Measurements from ENCODE around the gene USP26.

USP26 gene

DNA sequence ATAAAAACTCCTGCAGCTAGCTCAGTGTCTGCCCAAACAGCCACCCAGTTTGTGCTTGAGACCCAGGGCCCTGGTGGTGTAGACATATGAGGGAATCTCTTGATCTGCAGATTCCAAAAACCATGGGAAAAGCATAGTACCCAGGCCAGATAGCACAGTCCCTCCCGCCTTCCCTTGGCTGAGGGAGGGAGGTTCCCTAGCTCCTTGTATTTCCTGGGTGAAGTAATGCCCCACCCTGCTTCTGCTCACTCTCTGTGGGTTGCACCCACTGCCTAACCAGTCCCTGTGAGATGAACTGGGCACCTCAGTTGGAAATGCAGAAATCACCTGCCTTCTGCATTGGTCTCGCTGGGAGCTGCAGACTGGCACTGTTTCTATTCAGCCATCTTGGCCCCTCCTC is 54.6 kb downstream of the USP26 start:
- no peak overlapping the region for H3K4me2 ChIP-seq (ENCODE audit: low read length, poor library complexity, severe bottlenecking)
- H2BK12ac ChIP-seq (ENCODE audit: low read length in 2 of 2), result no peak overlapping the region
- no peaks in the 10 kb centered on the region for H3K36me3 ChIP-seq (ENCODE audit: control insufficient read depth in 1 of 2, insufficient read depth in 2 of 2, low read depth in 1 of 2, low read length in 2 of 2)
- no peak for DNase-seq
- H3K27me3 ChIP-seq (ENCODE audit: control insufficient read depth in 1 of 2, insufficient read depth in 1 of 2, low read length in 2 of 2), result peaks cover 0 to 13% of the 10 kb centered on the region in 2 experiments
- H2BK120ac ChIP-seq (ENCODE audit: low read depth, low read length), result no peak overlapping the region
- no peak overlapping the region for H4K91ac ChIP-seq (ENCODE audit: low read length)
- H3K23ac ChIP-seq (ENCODE audit: low read length in 2 of 2), result no peak overlapping the region
- H3K4ac ChIP-seq (ENCODE audit: low read depth in 1 of 2, low read length in 2 of 2), result no peak overlapping the region
- H2BK5ac ChIP-seq (ENCODE audit: low read depth, low read length, poor library complexity, severe bottlenecking), result no peak overlapping the region
- no peak overlapping the region for H3K27ac ChIP-seq (ENCODE audit: low read length, poor library complexity, severe bottlenecking)
- H3K4me3 ChIP-seq (ENCODE audit: insufficient read depth in 1 of 2, low read depth in 1 of 2, low read length in 2 of 2), result no peak overlapping the region
- no peak overlapping the region for H3K14ac ChIP-seq (ENCODE audit: low read length in 2 of 2)
- no peak overlapping the region for H2BK15ac ChIP-seq (ENCODE audit: low read depth, poor library complexity, severe bottlenecking)
- H3K9ac ChIP-seq (ENCODE audit: low read length), result no peak overlapping the region
- no peaks in the 10 kb centered on the region for H3K79me1 ChIP-seq (replicated peaks; ENCODE audit: low read length, poor library complexity, severe bottlenecking)
- WGBS, result 63% methylated on average over 2 of the region's 2 CpGs
- no peak overlapping the region for H2AFZ ChIP-seq (ENCODE audit: low read depth, low read length)
- H3K18ac ChIP-seq (ENCODE audit: low read depth in 1 of 2, low read length in 2 of 2), result no peak overlapping the region
- no peak overlapping the region for H2AK5ac ChIP-seq (ENCODE audit: low read length, severe bottlenecking)
- H3K9me3 ChIP-seq (ENCODE audit: control insufficient read depth, low read length), result no peaks in the 10 kb centered on the region
- no peaks in the 10 kb centered on the region for H3K4me1 ChIP-seq (ENCODE audit: control insufficient read depth, insufficient read depth, low read depth, low read length)
- H4K8ac ChIP-seq (ENCODE audit: low read length), result no peak overlapping the region

- no peak overlapping the region for H4K8ac ChIP-seq (ENCODE audit: low read length)
- H3K9me3 ChIP-seq (ENCODE audit: control insufficient read depth, low read length), result no peaks in the 10 kb centered on the region
- no peak overlapping the region for H2BK5ac ChIP-seq (ENCODE audit: low read depth, low read length, poor library complexity, severe bottlenecking)
- no peak overlapping the region for H2BK120ac ChIP-seq (ENCODE audit: low read depth, low read length)
- no peaks in the 10 kb centered on the region for H3K36me3 ChIP-seq (ENCODE audit: control insufficient read depth in 1 of 2, insufficient read depth in 2 of 2, low read depth in 1 of 2, low read length in 2 of 2)
- H3K18ac ChIP-seq (ENCODE audit: low read depth in 1 of 2, low read length in 2 of 2), result no peak overlapping the region
- H3K14ac ChIP-seq (ENCODE audit: low read length in 2 of 2), result no peak overlapping the region
- no peak overlapping the region for H3K4me3 ChIP-seq (ENCODE audit: insufficient read depth in 1 of 2, low read depth in 1 of 2, low read length in 2 of 2)
- 10% methylated on average over 2 of the region's 5 CpGs for WGBS
- H2BK12ac ChIP-seq (ENCODE audit: low read length in 2 of 2), result no peak overlapping the region
- no peak overlapping the region for H3K4me2 ChIP-seq (ENCODE audit: low read length, poor library complexity, severe bottlenecking)
- H3K9ac ChIP-seq (ENCODE audit: low read length), result no peak overlapping the region
- H3K23ac ChIP-seq (ENCODE audit: low read length in 2 of 2), result no peak overlapping the region
- H3K79me1 ChIP-seq (replicated peaks; ENCODE audit: low read length, poor library complexity, severe bottlenecking), result no peaks in the 10 kb centered on the region
- no peak overlapping the region for H2BK15ac ChIP-seq (ENCODE audit: low read depth, poor library complexity, severe bottlenecking)
- H3K27me3 ChIP-seq (ENCODE audit: control insufficient read depth in 1 of 2, insufficient read depth in 1 of 2, low read length in 2 of 2), result peaks cover 0 to 34% of the 10 kb centered on the region in 2 experiments
- H4K91ac ChIP-seq (ENCODE audit: low read length), result no peak overlapping the region
- no peak overlapping the region for H2AFZ ChIP-seq (ENCODE audit: low read depth, low read length)
- no peak overlapping the region for H3K4ac ChIP-seq (ENCODE audit: low read depth in 1 of 2, low read length in 2 of 2)
- DNase-seq, result no peak
- H3K27ac ChIP-seq (ENCODE audit: low read length, poor library complexity, severe bottlenecking), result no peak overlapping the region
- H3K4me1 ChIP-seq (ENCODE audit: control insufficient read depth, insufficient read depth, low read depth, low read length), result no peaks in the 10 kb centered on the region
- no peak overlapping the region for H2AK5ac ChIP-seq (ENCODE audit: low read length, severe bottlenecking)
These were observed 63.9 kb downstream of the USP26 start for GRCh38 chrX:133033010-133033409.

- Histone ChIP-seq H4K8ac (ENCODE audit: low read length) (no peak overlapping the region), H2BK120ac (ENCODE audit: low read depth, low read length) (no peak overlapping the region), H2AFZ (ENCODE audit: low read depth, low read length) (no peak overlapping the region), H3K4me3 (ENCODE audit: insufficient read depth in 1 of 2, low read depth in 1 of 2, low read length in 2 of 2) (no peak overlapping the region), H2BK15ac (ENCODE audit: low read depth, poor library complexity, severe bottlenecking) (no peak overlapping the region), H3K27ac (ENCODE audit: low read length, poor library complexity, severe bottlenecking) (no peak overlapping the region), H2AK5ac (ENCODE audit: low read length, severe bottlenecking) (no peak overlapping the region), H3K27me3 (ENCODE audit: control insufficient read depth in 1 of 2, insufficient read depth in 1 of 2, low read length in 2 of 2) (peaks cover 0 to 3% of the 10 kb centered on the region in 2 experiments), H3K23ac (ENCODE audit: low read length in 2 of 2) (no peak overlapping the region), H3K4me1 (ENCODE audit: control insufficient read depth, insufficient read depth, low read depth, low read length) (no peaks in the 10 kb centered on the region), H3K36me3 (ENCODE audit: control insufficient read depth in 1 of 2, insufficient read depth in 2 of 2, low read depth in 1 of 2, low read length in 2 of 2) (no peaks in the 10 kb centered on the region), H3K4ac (ENCODE audit: low read depth in 1 of 2, low read length in 2 of 2) (no peak overlapping the region), H3K9me3 (ENCODE audit: control insufficient read depth, low read length) (no peaks in the 10 kb centered on the region), H3K9ac (ENCODE audit: low read length) (no peak overlapping the region), H3K18ac (ENCODE audit: low read depth in 1 of 2, low read length in 2 of 2) (no peak overlapping the region), H2BK12ac (ENCODE audit: low read length in 2 of 2) (no peak overlapping the region), H2BK5ac (ENCODE audit: low read depth, low read length, poor library complexity, severe bottlenecking) (no peak overlapping the region), H3K14ac (ENCODE audit: low read length in 2 of 2) (no peak overlapping the region), H4K91ac (ENCODE audit: low read length) (no peak overlapping the region), H3K4me2 (ENCODE audit: low read length, poor library complexity, severe bottlenecking) (no peak overlapping the region), H3K79me1 (replicated peaks; ENCODE audit: low read length, poor library complexity, severe bottlenecking) (no peaks in the 10 kb centered on the region)
- no peak for DNase-seq
- whole genome bisulfite sequencing, result 83% methylated on average over 3 of the region's 3 CpGs
These were observed 78.7 kb downstream of the USP26 start for GRCh38 chrX:133018229-133018628.

- Histone ChIP-seq H3K79me1 (replicated peaks; ENCODE audit: low read length, poor library complexity, severe bottlenecking) (no peaks in the 10 kb centered on the region), H3K36me3 (ENCODE audit: control insufficient read depth in 1 of 2, insufficient read depth in 2 of 2, low read depth in 1 of 2, low read length in 2 of 2) (no peaks in the 10 kb centered on the region), H3K4me2 (ENCODE audit: low read length, poor library complexity, severe bottlenecking) (no peak overlapping the region), H3K27me3 (ENCODE audit: control insufficient read depth in 1 of 2, insufficient read depth in 1 of 2, low read length in 2 of 2) (no peaks in the 10 kb centered on the region), H2AK5ac (ENCODE audit: low read length, severe bottlenecking) (no peak overlapping the region), H2AFZ (ENCODE audit: low read depth, low read length) (no peak overlapping the region), H2BK120ac (ENCODE audit: low read depth, low read length) (no peak overlapping the region), H3K14ac (ENCODE audit: low read length in 2 of 2) (no peak overlapping the region), H3K23ac (ENCODE audit: low read length in 2 of 2) (no peak overlapping the region), H3K9ac (ENCODE audit: low read length) (no peak overlapping the region), H2BK15ac (ENCODE audit: low read depth, poor library complexity, severe bottlenecking) (no peak overlapping the region), H2BK12ac (ENCODE audit: low read length in 2 of 2) (no peak overlapping the region), H3K4ac (ENCODE audit: low read depth in 1 of 2, low read length in 2 of 2) (no peak overlapping the region), H3K9me3 (ENCODE audit: control insufficient read depth, low read length) (peaks cover 4% of the 10 kb centered on the region), H4K8ac (ENCODE audit: low read length) (no peak overlapping the region), H2BK5ac (ENCODE audit: low read depth, low read length, poor library complexity, severe bottlenecking) (no peak overlapping the region), H3K18ac (ENCODE audit: low read depth in 1 of 2, low read length in 2 of 2) (no peak overlapping the region), H3K4me3 (ENCODE audit: insufficient read depth in 1 of 2, low read depth in 1 of 2, low read length in 2 of 2) (no peak overlapping the region), H3K27ac (ENCODE audit: low read length, poor library complexity, severe bottlenecking) (no peak overlapping the region), H3K4me1 (ENCODE audit: control insufficient read depth, insufficient read depth, low read depth, low read length) (no peaks in the 10 kb centered on the region), H4K91ac (ENCODE audit: low read length) (no peak overlapping the region)
- 93% methylated on average over 3 of the region's 3 CpGs for whole genome bisulfite sequencing
- no peak for DNase-seq
These were observed 89.5 kb downstream of the USP26 start for GRCh38 chrX:133007458-133007857.

Data from mesenchymal stem cell (in vitro differentiated cells and primary cell).